ENCODE measurements around the gene DOCK4.

Gene DOCK4

GRCh38 chr7:111806232-111806631 lies 400.0 kb downstream of the DOCK4 start:
- H4K91ac ChIP-seq (ENCODE audit: low read depth, low read length) = no peak overlapping the region
- peaks cover 0 to 2% of the 10 kb centered on the region in 2 experiments for H3K4me1 ChIP-seq (ENCODE audit: control insufficient read depth in 1 of 2, insufficient read depth in 2 of 2, low read length in 2 of 2)
- H3K9me3 ChIP-seq (ENCODE audit: insufficient read depth, low read depth, low read length) = no peaks in the 10 kb centered on the region
- H3K79me1 ChIP-seq (ENCODE audit: low read length) = no peaks in the 10 kb centered on the region
- H4K12ac ChIP-seq (ENCODE audit: low read depth, low read length) = no peak overlapping the region
- no peak overlapping the region for H2BK120ac ChIP-seq (ENCODE audit: insufficient read depth, low read length, poor library complexity)
- H3K18ac ChIP-seq (ENCODE audit: low read length) = no peak overlapping the region
- WGBS (ENCODE audit: extremely low coverage, insufficient coverage, insufficient read length) = no CpG with 5 or more reads among the region's 4 CpGs
- H3K4me2 ChIP-seq (ENCODE audit: low read length) = no peak overlapping the region
- no peak overlapping the region for H3K23ac ChIP-seq (ENCODE audit: low read length)
- H2BK5ac ChIP-seq (ENCODE audit: low read depth, low read length, poor library complexity) = no peak overlapping the region
- no peak overlapping the region for H3K4me3 ChIP-seq (ENCODE audit: low read depth, low read length)
- H3K79me2 ChIP-seq (ENCODE audit: control insufficient read depth, insufficient read depth, low read length, poor library complexity) = no peaks in the 10 kb centered on the region
- no peaks in the 10 kb centered on the region for H3K27me3 ChIP-seq (ENCODE audit: insufficient read depth, low read length)
- H3K14ac ChIP-seq (ENCODE audit: low read length) = no peak overlapping the region
- H4K8ac ChIP-seq (ENCODE audit: low read depth, low read length) = no peak overlapping the region
- no peak overlapping the region for H2AFZ ChIP-seq (ENCODE audit: insufficient read depth, low read length, poor library complexity)
- H3K9ac ChIP-seq (ENCODE audit: low read length) = no peak overlapping the region
- H3K4ac ChIP-seq (ENCODE audit: low read depth, low read length) = no peak overlapping the region
- no peak overlapping the region for H2AK5ac ChIP-seq (ENCODE audit: low read length)
- no peak overlapping the region for H3K27ac ChIP-seq (ENCODE audit: low read depth, low read length)
- no peaks in the 10 kb centered on the region for H3K36me3 ChIP-seq (ENCODE audit: control insufficient read depth in 1 of 2, insufficient read depth in 2 of 2, low read length in 2 of 2)
- H2BK12ac ChIP-seq (ENCODE audit: low read length) = no peak overlapping the region
- peak; percentile 7 to 77 for DNase-seq

- Histone ChIP-seq H3K79me1 (ENCODE audit: low read length) (no peaks in the 10 kb centered on the region), H3K9me3 (ENCODE audit: insufficient read depth, low read depth, low read length) (no peaks in the 10 kb centered on the region), H4K12ac (ENCODE audit: low read depth, low read length) (no peak overlapping the region), H3K14ac (ENCODE audit: low read length) (no peak overlapping the region), H3K4me3 (ENCODE audit: low read depth, low read length) (no peak overlapping the region), H3K27ac (ENCODE audit: low read depth, low read length) (no peak overlapping the region), H4K91ac (ENCODE audit: low read depth, low read length) (no peak overlapping the region), H3K18ac (ENCODE audit: low read length) (no peak overlapping the region), H2BK120ac (ENCODE audit: insufficient read depth, low read length, poor library complexity) (no peak overlapping the region), H2AFZ (ENCODE audit: insufficient read depth, low read length, poor library complexity) (no peak overlapping the region), H3K23ac (ENCODE audit: low read length) (no peak overlapping the region), H3K27me3 (ENCODE audit: insufficient read depth, low read length) (no peaks in the 10 kb centered on the region), H3K4me2 (ENCODE audit: low read length) (no peak overlapping the region), H4K8ac (ENCODE audit: low read depth, low read length) (no peak overlapping the region), H3K4me1 (ENCODE audit: control insufficient read depth in 1 of 2, insufficient read depth in 2 of 2, low read length in 2 of 2) (peaks cover 0 to 2% of the 10 kb centered on the region in 2 experiments), H3K36me3 (ENCODE audit: control insufficient read depth in 1 of 2, insufficient read depth in 2 of 2, low read length in 2 of 2) (no peaks in the 10 kb centered on the region), H2BK12ac (ENCODE audit: low read length) (no peak overlapping the region), H3K79me2 (ENCODE audit: control insufficient read depth, insufficient read depth, low read length, poor library complexity) (no peaks in the 10 kb centered on the region), H2AK5ac (ENCODE audit: low read length) (no peak overlapping the region), H2BK5ac (ENCODE audit: low read depth, low read length, poor library complexity) (no peak overlapping the region), H3K4ac (ENCODE audit: low read depth, low read length) (no peak overlapping the region), H3K9ac (ENCODE audit: low read length) (no peak overlapping the region)
- no CpG with 5 or more reads among the region's 3 CpGs for WGBS (ENCODE audit: extremely low coverage, insufficient coverage, insufficient read length)
- peak in 1 of 2 donors; percentile 42 for DNase-seq
These were observed 403.0 kb downstream of the DOCK4 start for GRCh38 chr7:111803015-111803758.

GRCh38 chr7:111802194-111802772 lies 403.9 kb downstream of the DOCK4 start:
- no peak overlapping the region for H2AFZ ChIP-seq (ENCODE audit: insufficient read depth, low read length, poor library complexity)
- H3K14ac ChIP-seq (ENCODE audit: low read length) = no peak overlapping the region
- H3K18ac ChIP-seq (ENCODE audit: low read length) = no peak overlapping the region
- peaks cover 0 to 3% of the 10 kb centered on the region in 2 experiments for H3K36me3 ChIP-seq (ENCODE audit: control insufficient read depth in 1 of 2, insufficient read depth in 2 of 2, low read length in 2 of 2)
- no peak overlapping the region for H3K9ac ChIP-seq (ENCODE audit: low read length)
- no peak overlapping the region for H3K4ac ChIP-seq (ENCODE audit: low read depth, low read length)
- H3K4me2 ChIP-seq (ENCODE audit: low read length) = no peak overlapping the region
- no peak overlapping the region for H2BK120ac ChIP-seq (ENCODE audit: insufficient read depth, low read length, poor library complexity)
- DNase-seq = no peak
- H3K79me1 ChIP-seq (ENCODE audit: low read length) = no peaks in the 10 kb centered on the region
- H2BK5ac ChIP-seq (ENCODE audit: low read depth, low read length, poor library complexity) = no peak overlapping the region
- peaks cover 3% of the 10 kb centered on the region for H3K9me3 ChIP-seq (ENCODE audit: insufficient read depth, low read depth, low read length)
- H4K12ac ChIP-seq (ENCODE audit: low read depth, low read length) = no peak overlapping the region
- H3K79me2 ChIP-seq (ENCODE audit: control insufficient read depth, insufficient read depth, low read length, poor library complexity) = no peaks in the 10 kb centered on the region
- no peak overlapping the region for H4K91ac ChIP-seq (ENCODE audit: low read depth, low read length)
- H3K23ac ChIP-seq (ENCODE audit: low read length) = no peak overlapping the region
- no peak overlapping the region for H3K27ac ChIP-seq (ENCODE audit: low read depth, low read length)
- H3K4me1 ChIP-seq (ENCODE audit: control insufficient read depth in 1 of 2, insufficient read depth in 2 of 2, low read length in 2 of 2) = peaks cover 0 to 2% of the 10 kb centered on the region in 2 experiments
- no peak overlapping the region for H2AK5ac ChIP-seq (ENCODE audit: low read length)
- H4K8ac ChIP-seq (ENCODE audit: low read depth, low read length) = peak overlapping the region; percentile 60
- WGBS (ENCODE audit: extremely low coverage, insufficient coverage, insufficient read length) = 100% methylated on average over 1 of the region's 3 CpGs
- no peak overlapping the region for H2BK12ac ChIP-seq (ENCODE audit: low read length)
- no peaks in the 10 kb centered on the region for H3K27me3 ChIP-seq (ENCODE audit: insufficient read depth, low read length)
- H3K4me3 ChIP-seq (ENCODE audit: low read depth, low read length) = no peak overlapping the region

- Histone ChIP-seq H2BK12ac (ENCODE audit: low read length) (no peak overlapping the region), H4K8ac (ENCODE audit: low read depth, low read length) (no peak overlapping the region), H3K9ac (ENCODE audit: low read length) (no peak overlapping the region), H3K79me1 (ENCODE audit: low read length) (no peaks in the 10 kb centered on the region), H3K79me2 (ENCODE audit: control insufficient read depth, insufficient read depth, low read length, poor library complexity) (no peaks in the 10 kb centered on the region), H3K18ac (ENCODE audit: low read length) (no peak overlapping the region), H2AFZ (ENCODE audit: insufficient read depth, low read length, poor library complexity) (no peak overlapping the region), H4K91ac (ENCODE audit: low read depth, low read length) (no peak overlapping the region), H3K4me1 (ENCODE audit: control insufficient read depth in 1 of 2, insufficient read depth in 2 of 2, low read length in 2 of 2) (peaks cover 0 to 2% of the 10 kb centered on the region in 2 experiments), H3K27ac (ENCODE audit: low read depth, low read length) (no peak overlapping the region), H3K4me2 (ENCODE audit: low read length) (no peak overlapping the region), H2BK120ac (ENCODE audit: insufficient read depth, low read length, poor library complexity) (no peak overlapping the region), H2AK5ac (ENCODE audit: low read length) (no peak overlapping the region), H3K4me3 (ENCODE audit: low read depth, low read length) (no peak overlapping the region), H3K9me3 (ENCODE audit: insufficient read depth, low read depth, low read length) (peaks cover 3% of the 10 kb centered on the region), H4K12ac (ENCODE audit: low read depth, low read length) (no peak overlapping the region), H3K27me3 (ENCODE audit: insufficient read depth, low read length) (no peaks in the 10 kb centered on the region), H3K4ac (ENCODE audit: low read depth, low read length) (no peak overlapping the region), H2BK5ac (ENCODE audit: low read depth, low read length, poor library complexity) (no peak overlapping the region), H3K23ac (ENCODE audit: low read length) (no peak overlapping the region), H3K36me3 (ENCODE audit: control insufficient read depth in 1 of 2, insufficient read depth in 2 of 2, low read length in 2 of 2) (peaks cover 0 to 5% of the 10 kb centered on the region in 2 experiments), H3K14ac (ENCODE audit: low read length) (no peak overlapping the region)
- no peak for DNase-seq
- no CpG with 5 or more reads among the region's 4 CpGs for WGBS (ENCODE audit: extremely low coverage, insufficient coverage, insufficient read length)
These were observed 404.9 kb downstream of the DOCK4 start for GRCh38 chr7:111801277-111801676.

Measured in trophoblast cell (in vitro differentiated cells and primary cell).